Panc1 (cell line): ENCODE measurements around the gene OR4L1. TPM values are rescaled to one million over a fixed set of nuclear protein-coding genes. Genes with fewer than 3 reads are reported as not detected.

Source experiments
- ATAC-seq: fragments of 200-7000 bp; cut with Tn5 transposase; 2 replicates; pipeline ENCODE4 v1.9.1; 2020; ENCODE audit warnings: mild to moderate bottlenecking, moderate library complexity
- BruUV-seq: library from RNA; stranded (reverse); fragments of 400-500 nt; replicated peaks from 2 replicates; lab custom pipeline; 2021; lab: Mats Ljungman, UMichigan
- CTCF ChIA-PET: fragments of 300-600 bp; sonication (Branson Sonifier 250); formaldehyde crosslinking; loops from one replicate; lab custom pipeline; 2022; ENCODE audit warnings: antibody characterized with exemption; lab: Charles Lee
- POLR2A ChIA-PET: fragments of 300-600 bp; sonication (Branson Sonifier 250); formaldehyde crosslinking; loops from one replicate; lab custom pipeline; 2022; ENCODE audit warnings: antibody characterized with exemption; lab: Charles Lee
- DNase-seq: peaks from one replicate; pipeline ENCODE4 v3.0.0-alpha.2; 2010; ENCODE audit warnings: low read depth, low spot score
- H3K27ac ChIP-seq: 2 replicates; pipeline ENCODE4 v1.5.1; 2011; ENCODE audit warnings: mild to moderate bottlenecking, low read length, inconsistent platforms
- H3K27me3 ChIP-seq: fragments of 200-500 bp; sonication (Bioruptor generic); 2 replicates; pipeline ENCODE4 v1.6.0; 2014; ENCODE audit warnings: low read length, inconsistent platforms; ENCODE audit not compliant: control insufficient read depth, insufficient read depth
- H3K36me3 ChIP-seq: fragments of 200-500 bp; sonication (Bioruptor generic); 2 replicates; pipeline ENCODE4 v1.5.1; 2014; ENCODE audit warnings: inconsistent platforms, mild to moderate bottlenecking, low read length, moderate library complexity; ENCODE audit not compliant: control insufficient read depth, insufficient read depth
- H3K4me1 ChIP-seq: 2 replicates; pipeline ENCODE4 v1.5.1; 2011; ENCODE audit warnings: inconsistent platforms, mild to moderate bottlenecking, low read length, moderate library complexity; ENCODE audit not compliant: control insufficient read depth, insufficient read depth
- H3K4me3 ChIP-seq, 2 experiments: 2 replicates each; pipeline ENCODE4 v1.5.1; 2011 to 2012; ENCODE audit warnings: low read depth in 2 of 2, low read length in 2 of 2, mild to moderate bottlenecking in 2 of 2, inconsistent platforms in 1 of 2, moderate library complexity in 1 of 2
- H3K9me3 ChIP-seq: fragments of 200-500 bp; sonication (Bioruptor generic); 2 replicates; pipeline ENCODE4 v1.5.1; 2014; ENCODE audit warnings: low read depth, mild to moderate bottlenecking, inconsistent platforms, low read length, moderate library complexity; ENCODE audit not compliant: control insufficient read depth, insufficient read depth
- CTCF ChIP-seq: fragments of 450-650 bp; IDR thresholded peaks from 2 replicates; pipeline ENCODE4 v1.5.1; 2017; ENCODE audit warnings: mild to moderate bottlenecking
- POLR2AphosphoS5 ChIP-seq: IDR thresholded peaks from 2 replicates; pipeline ENCODE4 v1.6.1; 2012; ENCODE audit warnings: mild to moderate bottlenecking, low read depth, low read length, moderate library complexity
- REST ChIP-seq, 2 experiments: IDR thresholded peaks; 2 replicates each; pipeline ENCODE4 v1.6.1; 2011 to 2012; ENCODE audit warnings: low read depth in 2 of 2, control low read depth in 1 of 2, low read length in 1 of 2, mild to moderate bottlenecking in 1 of 2, moderate library complexity in 1 of 2; ENCODE audit not compliant: insufficient read depth in 1 of 2
- SIN3A ChIP-seq: IDR thresholded peaks from 2 replicates; pipeline ENCODE4 v1.6.1; 2012; ENCODE audit warnings: low read depth, mild to moderate bottlenecking, low read length, moderate library complexity, borderline replicate concordance; ENCODE audit not compliant: insufficient read depth
- TCF7L2 ChIP-seq: IDR thresholded peaks from 2 replicates; pipeline ENCODE4 v1.6.1; 2011; ENCODE audit warnings: mild to moderate bottlenecking, low read depth, low read length, inconsistent platforms
- in situ Hi-C: cut with HindIII; loops from 2 replicates; pipeline ENCODE4 v1.10.0; 2016; ENCODE audit warnings: low sequenced_read_pairs, low pct_unique_long_range_greater_than_20kb
- intact Hi-C: fragments of 100-400 bp; cut with micrococcal nuclease; formaldehyde crosslinking; loops from one replicate; pipeline ENCODE4 v1.10.0; 2022; ENCODE audit not compliant: unreplicated experiment
- total RNA-seq: library from RNA; stranded (reverse); gene quantifications from one replicate; pipeline ENCODE4 v1.2.1, GENCODE V29; 2021; ENCODE audit not compliant: unreplicated experiment

OR4L1 gene
- total RNA-seq, 1 experiment from 2014 or later = not detected

- intact Hi-C loops = no loop called here
- ChIA-PET CTCF (no interaction called here), POLR2A (interaction anchor here (0.6 kb wide), 1 partner anchor 323 kb away, joined by 5 read pairs; no protein-coding TSS in a partner anchor)
- no peaks in the 10 kb centered on the region for H3K4me1 ChIP-seq
- ATAC-seq = no peak
- no TSS peak for BruUV-seq
- no peak for DNase-seq
- no peak overlapping the region for H3K4me3 ChIP-seq
- in situ Hi-C loops = no loop called here
- H3K27me3 ChIP-seq = no peaks in the 10 kb centered on the region
- H3K27ac ChIP-seq = no peak overlapping the region
- H3K9me3 ChIP-seq = no peaks in the 10 kb centered on the region
- no peak for TF ChIP-seq REST (IDR thresholded peaks at IDR 0.05; ENCODE audit: insufficient read depth in 1 of 2, low read depth in 2 of 2, low read length in 1 of 2)
- TF ChIP-seq CTCF = no peak
- TF ChIP-seq POLR2AphosphoS5 = no peak
- TF ChIP-seq SIN3A = no peak
- TF ChIP-seq TCF7L2 = no peak
- no peaks in the 10 kb centered on the region for H3K36me3 ChIP-seq
Observed at GRCh38 chr14:20031058-20031457, 28.8 kb upstream of the OR4L1 start.

- Histone ChIP-seq H3K4me3 (no peak overlapping the region), H3K36me3 (no peaks in the 10 kb centered on the region), H3K9me3 (no peaks in the 10 kb centered on the region), H3K27me3 (no peaks in the 10 kb centered on the region), H3K4me1 (no peaks in the 10 kb centered on the region), H3K27ac (no peak overlapping the region)
- BruUV-seq = no TSS peak
- in situ Hi-C loops = no loop called here
- TF ChIP-seq SIN3A = no peak
- TF ChIP-seq REST (IDR thresholded peaks at IDR 0.05; ENCODE audit: insufficient read depth in 1 of 2, low read depth in 2 of 2, low read length in 1 of 2) = no peak
- no peak for TF ChIP-seq CTCF
- no peak for TF ChIP-seq POLR2AphosphoS5
- TF ChIP-seq TCF7L2 = no peak
- POLR2A ChIA-PET = no interaction called here
- ATAC-seq (no peak), DNase-seq (no peak)
- CTCF ChIA-PET = no interaction called here
- intact Hi-C loops = no loop called here
Observed at GRCh38 chr14:20035449-20035848, 24.4 kb upstream of the OR4L1 start.
